AG09309 (cell line): ENCODE measurements around the gene RNF130.

Experiments
- DNase-seq: peaks from one replicate; pipeline ENCODE4 v3.0.0-alpha.2; 2010; ENCODE audit warnings: low read depth
- H3K4me3 ChIP-seq: 2 replicates; pipeline ENCODE4 v1.5.1; 2011; ENCODE audit warnings: mild to moderate bottlenecking, low read depth, low read length, moderate library complexity; ENCODE audit not compliant: control insufficient read depth
- TF ChIP-seq, protein P1 (sequence below): IDR thresholded peaks from 2 replicates; pipeline ENCODE4 v1.5.1; 2011; ENCODE audit warnings: mild to moderate bottlenecking, low read depth, low read length, inconsistent platforms; ENCODE audit not compliant: insufficient read depth, control insufficient read depth; ENCODE audit errors: missing control alignments

The RNF130 gene

DNA sequence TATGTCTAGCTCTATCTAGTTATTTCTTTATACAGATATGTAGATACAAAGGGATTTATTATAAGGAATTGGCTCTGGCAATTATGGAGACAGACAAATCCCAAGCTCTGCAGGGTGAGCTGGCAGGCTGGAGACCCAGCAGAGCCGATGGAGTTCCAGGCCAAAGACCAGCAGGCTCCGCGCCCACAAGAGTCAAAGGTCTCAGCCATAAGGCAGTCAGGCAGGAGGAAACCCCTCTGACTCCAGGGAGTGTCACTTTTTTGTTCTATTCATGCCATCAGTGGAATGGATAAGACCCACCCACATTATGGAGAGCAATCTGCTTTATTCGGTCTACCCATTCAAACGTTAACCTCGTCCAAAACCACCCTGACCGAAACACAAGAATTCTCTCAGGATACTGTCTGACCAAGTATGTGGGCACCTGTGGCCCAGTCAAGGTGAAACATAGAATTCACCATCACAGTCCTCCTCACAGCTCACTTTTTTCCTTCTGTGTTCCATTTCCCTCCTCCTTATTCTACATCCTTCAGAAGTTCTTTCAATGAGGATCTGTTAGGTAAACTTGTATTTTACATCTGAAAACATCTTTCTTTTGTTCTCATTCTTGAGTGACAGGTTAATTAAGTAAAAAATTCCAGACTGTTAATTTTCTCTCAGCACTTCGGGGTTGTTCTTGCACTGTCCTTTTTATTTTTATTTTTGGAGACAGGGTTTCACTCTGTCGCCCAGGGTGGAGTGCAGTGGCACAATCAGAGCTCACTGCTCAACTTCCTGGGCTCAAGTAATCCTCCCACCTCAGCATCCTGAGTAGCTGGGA is 21.2 kb downstream of the RNF130 start:
- TF ChIP-seq, protein P1, sequence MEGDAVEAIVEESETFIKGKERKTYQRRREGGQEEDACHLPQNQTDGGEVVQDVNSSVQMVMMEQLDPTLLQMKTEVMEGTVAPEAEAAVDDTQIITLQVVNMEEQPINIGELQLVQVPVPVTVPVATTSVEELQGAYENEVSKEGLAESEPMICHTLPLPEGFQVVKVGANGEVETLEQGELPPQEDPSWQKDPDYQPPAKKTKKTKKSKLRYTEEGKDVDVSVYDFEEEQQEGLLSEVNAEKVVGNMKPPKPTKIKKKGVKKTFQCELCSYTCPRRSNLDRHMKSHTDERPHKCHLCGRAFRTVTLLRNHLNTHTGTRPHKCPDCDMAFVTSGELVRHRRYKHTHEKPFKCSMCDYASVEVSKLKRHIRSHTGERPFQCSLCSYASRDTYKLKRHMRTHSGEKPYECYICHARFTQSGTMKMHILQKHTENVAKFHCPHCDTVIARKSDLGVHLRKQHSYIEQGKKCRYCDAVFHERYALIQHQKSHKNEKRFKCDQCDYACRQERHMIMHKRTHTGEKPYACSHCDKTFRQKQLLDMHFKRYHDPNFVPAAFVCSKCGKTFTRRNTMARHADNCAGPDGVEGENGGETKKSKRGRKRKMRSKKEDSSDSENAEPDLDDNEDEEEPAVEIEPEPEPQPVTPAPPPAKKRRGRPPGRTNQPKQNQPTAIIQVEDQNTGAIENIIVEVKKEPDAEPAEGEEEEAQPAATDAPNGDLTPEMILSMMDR = no peak
- DNase-seq = no peak
- H3K4me3 ChIP-seq = no peak overlapping the region

DNA sequence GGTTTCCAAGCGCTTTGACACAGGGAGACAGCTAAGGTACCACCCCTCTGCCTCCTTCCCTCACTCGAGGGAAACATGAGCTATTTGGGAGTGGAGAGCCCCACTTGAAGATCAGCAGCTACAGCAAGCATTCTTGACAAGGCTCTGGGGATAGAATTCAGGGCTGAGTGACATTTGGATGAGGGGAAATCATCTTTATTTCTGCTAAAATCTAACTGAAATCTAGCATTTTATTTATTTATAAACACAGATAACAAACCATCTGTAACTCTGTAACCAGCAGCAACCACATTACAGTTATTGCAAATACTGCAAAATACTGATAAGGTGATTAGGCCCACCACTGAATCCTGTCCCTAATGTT is 22.4 kb downstream of the RNF130 start:
- H3K4me3 ChIP-seq = no peak overlapping the region
- DNase-seq = no peak
- TF ChIP-seq, protein P1 = no peak

DNA sequence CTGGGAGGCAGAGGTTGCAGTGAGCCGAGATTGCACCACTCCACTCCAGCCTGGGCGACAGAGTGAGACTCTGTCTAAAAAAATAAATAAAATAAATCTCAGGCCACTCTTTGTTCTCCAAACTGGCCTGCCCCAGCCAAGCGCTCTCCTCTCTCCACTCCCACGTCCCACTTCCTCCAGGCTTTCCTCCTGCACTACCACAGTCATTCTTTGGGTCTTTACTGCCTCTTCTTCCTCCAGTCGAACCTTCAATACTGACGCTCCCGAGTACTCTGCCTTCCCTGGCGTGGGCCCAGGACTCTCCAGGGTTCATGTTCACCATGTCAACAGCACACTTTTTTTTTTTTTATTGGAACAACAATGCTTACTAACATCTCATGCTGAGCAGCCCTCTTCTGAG is 23.9 kb downstream of the RNF130 start:
- H3K4me3 ChIP-seq = no peak overlapping the region
- TF ChIP-seq, protein P1 = no peak
- DNase-seq = no peak

DNA sequence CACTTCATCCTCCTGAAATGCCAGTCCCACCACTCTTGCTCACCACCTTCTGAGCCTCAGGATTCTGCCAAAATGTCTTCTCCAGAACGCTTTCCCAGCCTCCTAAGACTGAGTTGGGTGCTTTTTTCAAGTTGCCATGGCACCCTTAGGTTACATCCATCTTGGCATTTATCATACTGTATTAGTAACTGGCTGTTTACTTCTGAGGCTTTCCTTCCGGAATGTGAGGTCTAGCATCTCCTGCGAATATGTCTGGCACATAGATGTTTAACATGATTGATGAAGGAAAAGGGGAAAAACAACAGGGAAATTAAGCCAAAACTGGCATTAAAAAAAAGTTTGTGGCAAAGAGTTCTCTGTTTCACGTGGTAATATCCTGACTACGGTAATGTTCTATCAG is 24.9 kb downstream of the RNF130 start:
- TF ChIP-seq, protein P1 = no peak
- no peak for DNase-seq
- no peak overlapping the region for H3K4me3 ChIP-seq

DNA sequence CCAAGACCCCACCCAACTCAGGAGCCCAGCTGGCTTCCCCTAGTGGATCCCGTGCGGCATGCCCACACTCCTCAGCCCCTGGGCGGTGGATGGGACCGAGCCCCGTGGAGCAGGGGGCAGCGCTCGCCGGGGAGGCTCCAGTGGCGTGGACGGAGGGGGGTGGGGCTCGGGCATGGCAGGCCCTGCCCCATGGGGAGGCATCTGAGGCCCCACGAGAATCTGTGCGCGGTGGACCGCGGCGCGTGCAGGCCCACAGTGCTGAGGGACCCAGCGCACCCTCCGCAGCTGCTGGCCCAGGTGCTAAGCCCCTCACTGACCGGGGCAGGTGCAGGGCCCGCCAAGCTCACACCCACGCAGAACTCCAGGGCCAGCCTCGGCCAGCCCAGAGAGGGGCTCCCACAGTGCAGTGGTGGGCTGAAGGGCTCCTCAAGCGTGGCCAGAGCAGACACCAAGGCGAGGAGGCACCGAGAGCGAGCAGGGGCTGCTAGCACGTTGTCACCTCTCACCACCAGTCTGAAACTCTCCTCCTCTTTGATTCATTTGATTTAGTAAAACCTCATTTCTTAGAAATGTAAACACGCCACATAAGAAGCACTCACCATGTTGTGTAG is 25.6 kb downstream of the RNF130 start:
- no peak for DNase-seq
- TF ChIP-seq, protein P1 = no peak
- no peak overlapping the region for H3K4me3 ChIP-seq

DNA sequence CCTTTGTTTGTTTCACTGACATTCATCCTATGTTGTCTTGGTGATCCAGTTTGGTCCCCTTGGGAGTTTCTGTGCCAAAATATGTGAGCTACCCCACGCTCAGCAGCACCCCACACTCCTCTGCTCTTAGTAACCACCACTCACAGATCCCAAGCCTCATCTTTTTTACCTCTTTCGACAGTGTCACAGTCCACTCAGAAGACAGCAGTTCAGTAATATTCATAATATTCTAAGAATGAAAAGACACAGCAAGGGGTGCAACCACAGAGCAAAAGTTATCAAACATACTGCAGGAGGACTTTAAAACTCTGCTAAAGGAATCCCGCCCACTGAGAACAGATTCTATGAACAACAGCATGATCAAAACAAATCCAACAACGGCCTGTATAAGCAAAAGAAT is 28.2 kb downstream of the RNF130 start:
- TF ChIP-seq, protein P1 = no peak
- DNase-seq = no peak
- no peak overlapping the region for H3K4me3 ChIP-seq
